ENCODE results near the gene EVC2. TPM values are rescaled to one million over a fixed set of nuclear protein-coding genes. Genes with fewer than 3 reads are reported as not detected.

EVC2 gene
- total RNA-seq, 1 experiment from 2014 or later, result 7.8 TPM

GRCh38 chr4:5631352-5632065 is 76.8 kb downstream of the EVC2 start:
- TF ChIP-seq, protein P1, sequence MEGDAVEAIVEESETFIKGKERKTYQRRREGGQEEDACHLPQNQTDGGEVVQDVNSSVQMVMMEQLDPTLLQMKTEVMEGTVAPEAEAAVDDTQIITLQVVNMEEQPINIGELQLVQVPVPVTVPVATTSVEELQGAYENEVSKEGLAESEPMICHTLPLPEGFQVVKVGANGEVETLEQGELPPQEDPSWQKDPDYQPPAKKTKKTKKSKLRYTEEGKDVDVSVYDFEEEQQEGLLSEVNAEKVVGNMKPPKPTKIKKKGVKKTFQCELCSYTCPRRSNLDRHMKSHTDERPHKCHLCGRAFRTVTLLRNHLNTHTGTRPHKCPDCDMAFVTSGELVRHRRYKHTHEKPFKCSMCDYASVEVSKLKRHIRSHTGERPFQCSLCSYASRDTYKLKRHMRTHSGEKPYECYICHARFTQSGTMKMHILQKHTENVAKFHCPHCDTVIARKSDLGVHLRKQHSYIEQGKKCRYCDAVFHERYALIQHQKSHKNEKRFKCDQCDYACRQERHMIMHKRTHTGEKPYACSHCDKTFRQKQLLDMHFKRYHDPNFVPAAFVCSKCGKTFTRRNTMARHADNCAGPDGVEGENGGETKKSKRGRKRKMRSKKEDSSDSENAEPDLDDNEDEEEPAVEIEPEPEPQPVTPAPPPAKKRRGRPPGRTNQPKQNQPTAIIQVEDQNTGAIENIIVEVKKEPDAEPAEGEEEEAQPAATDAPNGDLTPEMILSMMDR (conservative IDR thresholded peaks at IDR 0.05), result no peak
- H4K20me1 ChIP-seq (ENCODE audit: control insufficient read depth, insufficient read depth, insufficient read length), result no peaks in the 10 kb centered on the region

More at GRCh38 chr4:5631352-5632065, 76.8 kb downstream of the EVC2 start:
- no peak for DNase-seq
- Histone ChIP-seq H3K4me2 (ENCODE audit: insufficient read depth, insufficient read length, low read length) (no peak overlapping the region), H4K91ac (ENCODE audit: insufficient read length, low read depth, low read length) (no peak overlapping the region), H3K14ac (ENCODE audit: insufficient read depth, low read length) (no peak overlapping the region), H2BK120ac (ENCODE audit: low read depth, low read length, poor library complexity, severe bottlenecking) (no peak overlapping the region), H3K9ac (ENCODE audit: extremely low read depth, insufficient read length, low read length) (no peak overlapping the region), H2BK20ac (ENCODE audit: low read depth, low read length, poor library complexity, severe bottlenecking) (no peak overlapping the region), H2BK15ac (ENCODE audit: low read depth, low read length) (no peak overlapping the region), H3K79me1 (ENCODE audit: insufficient read depth, low read depth, low read length, poor library complexity, severe bottlenecking) (no peaks in the 10 kb centered on the region), H3K4me1 (ENCODE audit: insufficient read depth, low read length) (no peaks in the 10 kb centered on the region; the same call in 1 of the 2 replicates), H2BK12ac (ENCODE audit: insufficient read length, low read depth, low read length) (no peak overlapping the region), H2AFZ (ENCODE audit: low read length) (no peak overlapping the region), H4K5ac (ENCODE audit: insufficient read length, low read depth, low read length) (no peak overlapping the region), H3K56ac (ENCODE audit: insufficient read length, low read depth, low read length) (no peak overlapping the region), H3T11ph (ENCODE audit: low read length) (no peak overlapping the region), H3K18ac (ENCODE audit: insufficient read length, low read depth, low read length) (no peak overlapping the region), H4K8ac (replicated peaks; ENCODE audit: insufficient read length, low read depth, low read length) (no peak overlapping the region), H3K23me2 (ENCODE audit: insufficient read length, low read depth, low read length, poor library complexity, severe bottlenecking) (no peaks in the 10 kb centered on the region), H3K4ac (ENCODE audit: low read depth, low read length) (no peak overlapping the region), H2AK5ac (ENCODE audit: insufficient read length, low read length) (no peak overlapping the region), H2BK5ac (ENCODE audit: insufficient read length, low read length) (no peak overlapping the region), H3K23ac (ENCODE audit: insufficient read length, low read depth, low read length) (no peak overlapping the region), H3K79me2 (ENCODE audit: insufficient read depth, low read length) (no peaks in the 10 kb centered on the region), H3K9me3 (ENCODE audit: control insufficient read depth, low read depth, low read length) (no peaks in the 10 kb centered on the region), H3K27ac (ENCODE audit: insufficient read length, low read depth, low read length) (no peak overlapping the region), H3K27me3 (ENCODE audit: insufficient read depth, low read length) (no peaks in the 10 kb centered on the region)
- WGBS (ENCODE audit: extremely low coverage, insufficient read length, low lambda C conversion rate), result no CpG with 5 or more reads among the region's 9 CpGs
- H3K36me3 Mint-ChIP-seq (ENCODE audit: insufficient read depth in 1 of 3, low read depth in 3 of 3), result peaks cover 0 to 20% (median 9%) of the 10 kb centered on the region in 3 experiments; a peak in 6 of 7 replicates
- H3K9me3 Mint-ChIP-seq, result no peaks in the 10 kb centered on the region
- no peak overlapping the region for H3K4me3 Mint-ChIP-seq
- no peaks in the 10 kb centered on the region for H3K27me3 Mint-ChIP-seq (ENCODE audit: low read depth)
- peaks cover 10 to 13% of the 10 kb centered on the region in 2 experiments; a peak in 3 of 4 replicates for H3K4me1 Mint-ChIP-seq
- peak overlapping the region in 1 of 3 experiments; percentile 40; a peak in 1 of 7 replicates for H3K27ac Mint-ChIP-seq
